Panc1 (cell line): ENCODE data around the gene H1-8.

Source experiments
- POLR2AphosphoS5 ChIP-seq: IDR thresholded peaks from 2 replicates; pipeline ENCODE4 v1.6.1; 2012; ENCODE audit warnings: mild to moderate bottlenecking, low read depth, low read length, moderate library complexity
- SIN3A ChIP-seq: IDR thresholded peaks from 2 replicates; pipeline ENCODE4 v1.6.1; 2012; ENCODE audit warnings: low read depth, mild to moderate bottlenecking, low read length, moderate library complexity, borderline replicate concordance; ENCODE audit not compliant: insufficient read depth
- TF ChIP-seq, protein P1 (sequence below): fragments of 450-650 bp; IDR thresholded peaks from 2 replicates; pipeline ENCODE4 v1.5.1; 2017; ENCODE audit warnings: mild to moderate bottlenecking
- TF ChIP-seq, protein P2 (sequence below), 2 experiments: IDR thresholded peaks; 2 replicates each; pipeline ENCODE4 v1.6.1; 2011 to 2012; ENCODE audit warnings: low read depth in 2 of 2, control low read depth in 1 of 2, low read length in 1 of 2, mild to moderate bottlenecking in 1 of 2, moderate library complexity in 1 of 2; ENCODE audit not compliant: insufficient read depth in 1 of 2

DNA sequence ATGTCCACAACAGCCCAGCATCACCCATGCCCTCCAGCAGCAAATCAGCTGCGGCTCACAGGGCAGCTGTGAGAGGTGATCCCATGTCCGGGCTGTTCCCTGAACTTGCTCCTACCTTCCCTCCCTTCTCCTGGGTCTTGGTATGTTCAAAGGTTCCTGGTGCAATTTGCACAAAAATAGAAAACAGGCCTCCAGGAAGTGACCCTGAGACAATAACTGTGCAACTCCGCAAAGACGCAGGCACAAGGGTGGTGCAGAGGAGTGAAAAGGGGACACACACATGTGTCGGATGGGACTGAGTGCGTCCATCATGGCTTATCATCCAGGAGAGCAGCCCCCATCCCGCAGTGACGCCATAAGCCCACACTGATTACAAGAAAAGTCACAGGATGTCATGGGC, 47.2 kb downstream of the H1-8 start:
- TF ChIP-seq, protein P1, sequence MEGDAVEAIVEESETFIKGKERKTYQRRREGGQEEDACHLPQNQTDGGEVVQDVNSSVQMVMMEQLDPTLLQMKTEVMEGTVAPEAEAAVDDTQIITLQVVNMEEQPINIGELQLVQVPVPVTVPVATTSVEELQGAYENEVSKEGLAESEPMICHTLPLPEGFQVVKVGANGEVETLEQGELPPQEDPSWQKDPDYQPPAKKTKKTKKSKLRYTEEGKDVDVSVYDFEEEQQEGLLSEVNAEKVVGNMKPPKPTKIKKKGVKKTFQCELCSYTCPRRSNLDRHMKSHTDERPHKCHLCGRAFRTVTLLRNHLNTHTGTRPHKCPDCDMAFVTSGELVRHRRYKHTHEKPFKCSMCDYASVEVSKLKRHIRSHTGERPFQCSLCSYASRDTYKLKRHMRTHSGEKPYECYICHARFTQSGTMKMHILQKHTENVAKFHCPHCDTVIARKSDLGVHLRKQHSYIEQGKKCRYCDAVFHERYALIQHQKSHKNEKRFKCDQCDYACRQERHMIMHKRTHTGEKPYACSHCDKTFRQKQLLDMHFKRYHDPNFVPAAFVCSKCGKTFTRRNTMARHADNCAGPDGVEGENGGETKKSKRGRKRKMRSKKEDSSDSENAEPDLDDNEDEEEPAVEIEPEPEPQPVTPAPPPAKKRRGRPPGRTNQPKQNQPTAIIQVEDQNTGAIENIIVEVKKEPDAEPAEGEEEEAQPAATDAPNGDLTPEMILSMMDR: no peak
- TF ChIP-seq POLR2AphosphoS5 (no peak), SIN3A (no peak)
- TF ChIP-seq, protein P2, sequence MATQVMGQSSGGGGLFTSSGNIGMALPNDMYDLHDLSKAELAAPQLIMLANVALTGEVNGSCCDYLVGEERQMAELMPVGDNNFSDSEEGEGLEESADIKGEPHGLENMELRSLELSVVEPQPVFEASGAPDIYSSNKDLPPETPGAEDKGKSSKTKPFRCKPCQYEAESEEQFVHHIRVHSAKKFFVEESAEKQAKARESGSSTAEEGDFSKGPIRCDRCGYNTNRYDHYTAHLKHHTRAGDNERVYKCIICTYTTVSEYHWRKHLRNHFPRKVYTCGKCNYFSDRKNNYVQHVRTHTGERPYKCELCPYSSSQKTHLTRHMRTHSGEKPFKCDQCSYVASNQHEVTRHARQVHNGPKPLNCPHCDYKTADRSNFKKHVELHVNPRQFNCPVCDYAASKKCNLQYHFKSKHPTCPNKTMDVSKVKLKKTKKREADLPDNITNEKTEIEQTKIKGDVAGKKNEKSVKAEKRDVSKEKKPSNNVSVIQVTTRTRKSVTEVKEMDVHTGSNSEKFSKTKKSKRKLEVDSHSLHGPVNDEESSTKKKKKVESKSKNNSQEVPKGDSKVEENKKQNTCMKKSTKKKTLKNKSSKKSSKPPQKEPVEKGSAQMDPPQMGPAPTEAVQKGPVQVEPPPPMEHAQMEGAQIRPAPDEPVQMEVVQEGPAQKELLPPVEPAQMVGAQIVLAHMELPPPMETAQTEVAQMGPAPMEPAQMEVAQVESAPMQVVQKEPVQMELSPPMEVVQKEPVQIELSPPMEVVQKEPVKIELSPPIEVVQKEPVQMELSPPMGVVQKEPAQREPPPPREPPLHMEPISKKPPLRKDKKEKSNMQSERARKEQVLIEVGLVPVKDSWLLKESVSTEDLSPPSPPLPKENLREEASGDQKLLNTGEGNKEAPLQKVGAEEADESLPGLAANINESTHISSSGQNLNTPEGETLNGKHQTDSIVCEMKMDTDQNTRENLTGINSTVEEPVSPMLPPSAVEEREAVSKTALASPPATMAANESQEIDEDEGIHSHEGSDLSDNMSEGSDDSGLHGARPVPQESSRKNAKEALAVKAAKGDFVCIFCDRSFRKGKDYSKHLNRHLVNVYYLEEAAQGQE (IDR thresholded peaks at IDR 0.05; ENCODE audit: insufficient read depth in 1 of 2, low read depth in 2 of 2, low read length in 1 of 2): no peak
